K562 (cell line): ENCODE results near the gene HAS3. TPM values are rescaled to one million over a fixed set of nuclear protein-coding genes. Genes with fewer than 3 reads are reported as not detected.

Experiments
- CBX3 ChIP-seq, 2 experiments: IDR thresholded peaks; 1 replicate in 1 of 2; 2 replicates in 1 of 2; pipeline ENCODE4 v1.6.1; 2012; ENCODE audit warnings: inconsistent platforms in 2 of 2, low read length in 2 of 2, borderline replicate concordance in 1 of 2, control low read depth in 1 of 2
- GTF2F1 ChIP-seq: IDR thresholded peaks from 2 replicates; pipeline ENCODE4 v1.6.1; 2011; ENCODE audit warnings: low read depth, low read length, improper control_type of control experiment
- HDAC1 ChIP-seq, 2 experiments: fragments of 450-650 bp; IDR thresholded peaks; 2 replicates each; pipeline ENCODE4 v1.6.1; 2016 to 2017; ENCODE audit warnings: inconsistent platforms in 1 of 2, mild to moderate bottlenecking in 1 of 2, moderate library complexity in 1 of 2
- NEUROD1 ChIP-seq: fragments of 150-350 bp; IDR thresholded peaks from 2 replicates; pipeline ENCODE4 v1.6.1; 2014; ENCODE audit warnings: borderline replicate concordance, low read length, low read depth; ENCODE audit not compliant: partially characterized antibody
- PHB2 ChIP-seq: fragments of 450-650 bp; IDR thresholded peaks from 2 replicates; pipeline ENCODE4 v1.6.1; 2017; ENCODE audit warnings: low read depth
- RAD21 ChIP-seq, 2 experiments: fragments of 250-450 bp in 1 of 2; fragments of 450-650 bp in 1 of 2; sonication (Bioruptor Pico) in 1 of 2; formaldehyde crosslinking in 1 of 2; IDR thresholded peaks in 1 of 2; conservative IDR thresholded peaks in 1 of 2; 2 replicates each; pipeline versions ENCODE4 v1.4.0 to v1.8.0; 2020 to 2022; ENCODE audit warnings: mild to moderate bottlenecking in 2 of 2, moderate library complexity in 1 of 2
- TBL1XR1 ChIP-seq, 2 experiments: IDR thresholded peaks; 2 replicates each; pipeline ENCODE4 v1.6.1; 2012; ENCODE audit warnings: improper control_type of control experiment in 2 of 2, low read length in 2 of 2, mild to moderate bottlenecking in 1 of 2
- ZKSCAN3 ChIP-seq: fragments of 250-450 bp; sonication (Bioruptor Pico); IDR thresholded peaks from 2 replicates; pipeline ENCODE4 v1.4.0; 2020
- ZNF133 ChIP-seq: fragments of 250-450 bp; sonication (Bioruptor Pico); IDR thresholded peaks from 2 replicates; pipeline ENCODE4 v1.4.0; 2020; ENCODE audit warnings: mild to moderate bottlenecking
- ZNF57 ChIP-seq: fragments of 450-650 bp; formaldehyde crosslinking; IDR thresholded peaks from 2 replicates; pipeline ENCODE4 v1.4.0; 2020; ENCODE audit warnings: mild to moderate bottlenecking, moderate library complexity
- polyA plus RNA-seq, 8 experiments: library from polyadenylated mRNA; depleted of rRNA in 4 of 8; stranded (reverse) in 5 of 8; unstranded in 3 of 8; fragments of >200 nt; fragmentation: Nextera tagmentation in 2 of 8; fragmentation: Illumina TruSeq in 1 of 8; extraction: Ambion mirVana in 2 of 8; extraction: Trizol in 1 of 8; gene quantifications; 2 replicates each; pipeline versions ENCODE4 v1.2.1 to v1.2.3, GENCODE V29; 2011 to 2014; ENCODE audit warnings: inconsistent platforms in 1 of 8, missing spikeins in 1 of 8
- total RNA-seq, 7 experiments: library from RNA; depleted of rRNA in 6 of 7; stranded (reverse); fragments of >200 nt in 6 of 7; fragmentation: Illumina TruSeq in 2 of 7; extraction: Trizol in 2 of 7; gene quantifications; 2 replicates each; pipeline versions ENCODE4 v1.2.1 to v1.2.3, GENCODE V29; 2011 to 2021; ENCODE audit warnings: low replicate concordance in 1 of 7
- TF ChIP-seq, protein P1 (sequence below): fragments of 450-650 bp; IDR thresholded peaks from 2 replicates; pipeline ENCODE4 v1.6.1; 2016; ENCODE audit warnings: mild to moderate bottlenecking, moderate library complexity
- TF ChIP-seq, protein P2 (sequence below): fragments of 450-650 bp; conservative IDR thresholded peaks from 2 replicates; pipeline ENCODE4 v1.6.1; 2016; ENCODE audit warnings: missing genetic modification characterization, low read depth, mild to moderate bottlenecking, control low read depth, missing compliant biosample characterization

Gene HAS3
- total and polyA plus RNA-seq, 9 of the 15 experiments (the other 6 are each of a cell fraction or from before 2014, with no cell fraction given): 0.04 to 0.33 (median 0.13) TPM; not detected in 1

DNA sequence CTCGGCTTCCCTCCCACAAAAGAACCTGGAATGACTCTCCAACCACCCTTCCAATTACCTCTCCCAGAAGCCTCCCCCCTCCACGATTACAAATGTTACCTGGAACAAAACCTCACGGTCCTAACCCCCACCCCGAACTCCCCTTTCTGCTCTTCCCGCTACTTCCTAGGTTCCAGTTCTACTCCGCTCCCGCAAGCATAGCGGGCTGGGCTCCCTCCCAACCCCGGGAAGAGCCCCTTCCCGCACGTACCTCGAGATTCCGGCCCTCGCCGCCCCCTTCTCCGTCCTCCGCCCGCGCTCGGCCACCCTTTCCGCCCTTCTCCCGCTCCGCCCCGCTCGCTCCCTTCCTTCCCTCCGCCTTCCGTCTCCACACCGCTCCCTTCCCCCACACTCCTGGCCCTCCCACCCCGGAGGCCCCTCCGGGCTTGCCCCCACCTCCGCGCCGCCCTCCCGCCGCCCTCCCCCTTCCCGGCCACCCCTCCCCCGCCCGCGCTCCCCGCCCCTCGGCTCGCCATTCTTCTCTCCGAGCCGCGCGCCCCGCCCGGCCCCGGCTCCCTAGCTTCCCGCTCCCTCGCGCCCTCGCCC is 26.5 kb downstream of the HAS3 start (continued):
- TF ChIP-seq, protein P1, sequence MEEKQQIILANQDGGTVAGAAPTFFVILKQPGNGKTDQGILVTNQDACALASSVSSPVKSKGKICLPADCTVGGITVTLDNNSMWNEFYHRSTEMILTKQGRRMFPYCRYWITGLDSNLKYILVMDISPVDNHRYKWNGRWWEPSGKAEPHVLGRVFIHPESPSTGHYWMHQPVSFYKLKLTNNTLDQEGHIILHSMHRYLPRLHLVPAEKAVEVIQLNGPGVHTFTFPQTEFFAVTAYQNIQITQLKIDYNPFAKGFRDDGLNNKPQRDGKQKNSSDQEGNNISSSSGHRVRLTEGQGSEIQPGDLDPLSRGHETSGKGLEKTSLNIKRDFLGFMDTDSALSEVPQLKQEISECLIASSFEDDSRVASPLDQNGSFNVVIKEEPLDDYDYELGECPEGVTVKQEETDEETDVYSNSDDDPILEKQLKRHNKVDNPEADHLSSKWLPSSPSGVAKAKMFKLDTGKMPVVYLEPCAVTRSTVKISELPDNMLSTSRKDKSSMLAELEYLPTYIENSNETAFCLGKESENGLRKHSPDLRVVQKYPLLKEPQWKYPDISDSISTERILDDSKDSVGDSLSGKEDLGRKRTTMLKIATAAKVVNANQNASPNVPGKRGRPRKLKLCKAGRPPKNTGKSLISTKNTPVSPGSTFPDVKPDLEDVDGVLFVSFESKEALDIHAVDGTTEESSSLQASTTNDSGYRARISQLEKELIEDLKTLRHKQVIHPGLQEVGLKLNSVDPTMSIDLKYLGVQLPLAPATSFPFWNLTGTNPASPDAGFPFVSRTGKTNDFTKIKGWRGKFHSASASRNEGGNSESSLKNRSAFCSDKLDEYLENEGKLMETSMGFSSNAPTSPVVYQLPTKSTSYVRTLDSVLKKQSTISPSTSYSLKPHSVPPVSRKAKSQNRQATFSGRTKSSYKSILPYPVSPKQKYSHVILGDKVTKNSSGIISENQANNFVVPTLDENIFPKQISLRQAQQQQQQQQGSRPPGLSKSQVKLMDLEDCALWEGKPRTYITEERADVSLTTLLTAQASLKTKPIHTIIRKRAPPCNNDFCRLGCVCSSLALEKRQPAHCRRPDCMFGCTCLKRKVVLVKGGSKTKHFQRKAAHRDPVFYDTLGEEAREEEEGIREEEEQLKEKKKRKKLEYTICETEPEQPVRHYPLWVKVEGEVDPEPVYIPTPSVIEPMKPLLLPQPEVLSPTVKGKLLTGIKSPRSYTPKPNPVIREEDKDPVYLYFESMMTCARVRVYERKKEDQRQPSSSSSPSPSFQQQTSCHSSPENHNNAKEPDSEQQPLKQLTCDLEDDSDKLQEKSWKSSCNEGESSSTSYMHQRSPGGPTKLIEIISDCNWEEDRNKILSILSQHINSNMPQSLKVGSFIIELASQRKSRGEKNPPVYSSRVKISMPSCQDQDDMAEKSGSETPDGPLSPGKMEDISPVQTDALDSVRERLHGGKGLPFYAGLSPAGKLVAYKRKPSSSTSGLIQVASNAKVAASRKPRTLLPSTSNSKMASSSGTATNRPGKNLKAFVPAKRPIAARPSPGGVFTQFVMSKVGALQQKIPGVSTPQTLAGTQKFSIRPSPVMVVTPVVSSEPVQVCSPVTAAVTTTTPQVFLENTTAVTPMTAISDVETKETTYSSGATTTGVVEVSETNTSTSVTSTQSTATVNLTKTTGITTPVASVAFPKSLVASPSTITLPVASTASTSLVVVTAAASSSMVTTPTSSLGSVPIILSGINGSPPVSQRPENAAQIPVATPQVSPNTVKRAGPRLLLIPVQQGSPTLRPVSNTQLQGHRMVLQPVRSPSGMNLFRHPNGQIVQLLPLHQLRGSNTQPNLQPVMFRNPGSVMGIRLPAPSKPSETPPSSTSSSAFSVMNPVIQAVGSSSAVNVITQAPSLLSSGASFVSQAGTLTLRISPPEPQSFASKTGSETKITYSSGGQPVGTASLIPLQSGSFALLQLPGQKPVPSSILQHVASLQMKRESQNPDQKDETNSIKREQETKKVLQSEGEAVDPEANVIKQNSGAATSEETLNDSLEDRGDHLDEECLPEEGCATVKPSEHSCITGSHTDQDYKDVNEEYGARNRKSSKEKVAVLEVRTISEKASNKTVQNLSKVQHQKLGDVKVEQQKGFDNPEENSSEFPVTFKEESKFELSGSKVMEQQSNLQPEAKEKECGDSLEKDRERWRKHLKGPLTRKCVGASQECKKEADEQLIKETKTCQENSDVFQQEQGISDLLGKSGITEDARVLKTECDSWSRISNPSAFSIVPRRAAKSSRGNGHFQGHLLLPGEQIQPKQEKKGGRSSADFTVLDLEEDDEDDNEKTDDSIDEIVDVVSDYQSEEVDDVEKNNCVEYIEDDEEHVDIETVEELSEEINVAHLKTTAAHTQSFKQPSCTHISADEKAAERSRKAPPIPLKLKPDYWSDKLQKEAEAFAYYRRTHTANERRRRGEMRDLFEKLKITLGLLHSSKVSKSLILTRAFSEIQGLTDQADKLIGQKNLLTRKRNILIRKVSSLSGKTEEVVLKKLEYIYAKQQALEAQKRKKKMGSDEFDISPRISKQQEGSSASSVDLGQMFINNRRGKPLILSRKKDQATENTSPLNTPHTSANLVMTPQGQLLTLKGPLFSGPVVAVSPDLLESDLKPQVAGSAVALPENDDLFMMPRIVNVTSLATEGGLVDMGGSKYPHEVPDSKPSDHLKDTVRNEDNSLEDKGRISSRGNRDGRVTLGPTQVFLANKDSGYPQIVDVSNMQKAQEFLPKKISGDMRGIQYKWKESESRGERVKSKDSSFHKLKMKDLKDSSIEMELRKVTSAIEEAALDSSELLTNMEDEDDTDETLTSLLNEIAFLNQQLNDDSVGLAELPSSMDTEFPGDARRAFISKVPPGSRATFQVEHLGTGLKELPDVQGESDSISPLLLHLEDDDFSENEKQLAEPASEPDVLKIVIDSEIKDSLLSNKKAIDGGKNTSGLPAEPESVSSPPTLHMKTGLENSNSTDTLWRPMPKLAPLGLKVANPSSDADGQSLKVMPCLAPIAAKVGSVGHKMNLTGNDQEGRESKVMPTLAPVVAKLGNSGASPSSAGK: no peak
- TF ChIP-seq TBL1XR1 (IDR thresholded peaks at IDR 0.05; ENCODE audit: low read length in 2 of 2) (no peak), NEUROD1 (no peak), HDAC1 (IDR thresholded peaks at IDR 0.05) (peak; percentile 6 to 74; a peak in 2 of 4 replicates), ZNF133 (CRISPR knock-in tag) (no peak), ZNF57 (0 out of 2 replicates have a peak, but pooled peaks have one; percentile 44), RAD21 (CRISPR knock-in tag; conservative IDR thresholded peaks at IDR 0.05 in 1 of 2, IDR thresholded peaks at IDR 0.05 in 1 of 2) (no peak), ZKSCAN3 (CRISPR knock-in tag) (no peak), CBX3 (IDR thresholded peaks at IDR 0.05; ENCODE audit: borderline replicate concordance in 1 of 2, low read length in 2 of 2) (no peak), PHB2 (no peak), GTF2F1 (no peak)
- TF ChIP-seq, protein P2, sequence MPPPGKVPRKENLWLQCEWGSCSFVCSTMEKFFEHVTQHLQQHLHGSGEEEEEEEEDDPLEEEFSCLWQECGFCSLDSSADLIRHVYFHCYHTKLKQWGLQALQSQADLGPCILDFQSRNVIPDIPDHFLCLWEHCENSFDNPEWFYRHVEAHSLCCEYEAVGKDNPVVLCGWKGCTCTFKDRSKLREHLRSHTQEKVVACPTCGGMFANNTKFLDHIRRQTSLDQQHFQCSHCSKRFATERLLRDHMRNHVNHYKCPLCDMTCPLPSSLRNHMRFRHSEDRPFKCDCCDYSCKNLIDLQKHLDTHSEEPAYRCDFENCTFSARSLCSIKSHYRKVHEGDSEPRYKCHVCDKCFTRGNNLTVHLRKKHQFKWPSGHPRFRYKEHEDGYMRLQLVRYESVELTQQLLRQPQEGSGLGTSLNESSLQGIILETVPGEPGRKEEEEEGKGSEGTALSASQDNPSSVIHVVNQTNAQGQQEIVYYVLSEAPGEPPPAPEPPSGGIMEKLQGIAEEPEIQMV (tag): no peak
